Stimulated activated naive CD8-positive, alpha-beta T cell treated with anti-CD3 and anti-CD28 coated beads, Interleukin-15, Interleukin-2, amounts not matched to agents 100 ng/mL and 50 ng/mL, for 24 hours (primary cell): Measurements from ENCODE around the gene MIPEP.

Experiments
- H3K27ac Mint-ChIP-seq: one replicate; pipeline ENCODE4 v1.8.0; 2021; ENCODE audit warnings: mild to moderate bottlenecking, mixed read lengths
- H3K27me3 Mint-ChIP-seq: one replicate; pipeline ENCODE4 v1.8.0; 2021; ENCODE audit warnings: mixed read lengths
- H3K36me3 Mint-ChIP-seq: one replicate; pipeline ENCODE4 v1.8.0; 2021; ENCODE audit warnings: low read depth, mixed read lengths
- H3K4me1 Mint-ChIP-seq: one replicate; pipeline ENCODE4 v1.8.0; 2021; ENCODE audit warnings: low read depth, mixed read lengths
- H3K4me3 Mint-ChIP-seq: one replicate; pipeline ENCODE4 v1.8.0; 2021; ENCODE audit warnings: mild to moderate bottlenecking, mixed read lengths
- H3K9me3 Mint-ChIP-seq: one replicate; pipeline ENCODE4 v1.8.0; 2021; ENCODE audit warnings: mixed read lengths

The MIPEP gene

DNA sequence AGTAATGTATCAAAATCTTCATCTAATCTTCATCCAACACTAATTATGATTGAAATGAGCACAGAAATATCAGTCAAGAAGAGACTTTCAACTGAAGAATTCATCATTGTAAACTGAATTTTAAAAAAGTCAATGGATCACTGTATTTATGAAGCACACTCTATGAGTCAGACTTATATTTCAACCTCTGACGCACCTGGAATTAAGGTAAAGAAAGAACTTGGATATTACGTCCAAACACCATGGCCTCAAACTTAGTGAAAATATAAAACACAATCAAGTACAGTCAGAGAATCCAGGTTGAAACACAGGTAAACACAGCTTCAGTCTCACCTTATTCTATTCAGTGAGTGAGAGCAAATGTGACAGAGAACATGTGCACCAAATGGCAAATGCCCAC, 39.5 kb downstream of the MIPEP start:
- Mint-ChIP-seq H3K36me3 (peaks cover 34% of the 10 kb centered on the region), H3K9me3 (no peaks in the 10 kb centered on the region), H3K4me3 (no peak overlapping the region), H3K4me1 (peaks cover 33% of the 10 kb centered on the region), H3K27ac (no peak overlapping the region), H3K27me3 (no peaks in the 10 kb centered on the region)

DNA sequence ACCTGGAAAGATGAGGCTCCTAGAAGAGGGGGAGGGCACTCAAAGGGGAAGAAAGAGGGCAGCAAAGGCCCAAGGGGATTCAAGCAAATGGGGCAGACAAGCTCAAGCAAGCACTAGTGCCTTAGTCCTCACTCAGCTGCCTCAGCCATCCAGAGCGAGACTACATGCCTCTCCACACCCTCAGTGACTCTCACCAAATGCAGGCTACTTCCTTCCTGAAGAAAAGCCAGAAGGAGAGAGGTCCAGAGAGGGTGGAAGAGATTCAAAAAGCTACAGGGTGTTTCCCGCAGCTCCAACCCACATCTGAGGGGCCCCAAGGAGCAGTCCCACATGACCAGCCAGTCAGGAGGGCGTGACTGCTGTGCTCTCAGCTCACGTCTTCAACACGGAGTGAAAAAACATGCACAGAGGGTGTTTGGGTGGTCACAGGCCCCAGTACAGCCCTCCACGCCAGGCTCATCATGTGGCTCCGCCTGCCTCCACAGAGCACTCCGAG, 40.5 kb downstream of the MIPEP start:
- H3K27me3 Mint-ChIP-seq = no peaks in the 10 kb centered on the region
- no peak overlapping the region for H3K4me3 Mint-ChIP-seq
- peaks cover 40% of the 10 kb centered on the region for H3K4me1 Mint-ChIP-seq
- H3K27ac Mint-ChIP-seq = no peak overlapping the region
- H3K36me3 Mint-ChIP-seq = peaks cover 33% of the 10 kb centered on the region
- H3K9me3 Mint-ChIP-seq = no peaks in the 10 kb centered on the region

DNA sequence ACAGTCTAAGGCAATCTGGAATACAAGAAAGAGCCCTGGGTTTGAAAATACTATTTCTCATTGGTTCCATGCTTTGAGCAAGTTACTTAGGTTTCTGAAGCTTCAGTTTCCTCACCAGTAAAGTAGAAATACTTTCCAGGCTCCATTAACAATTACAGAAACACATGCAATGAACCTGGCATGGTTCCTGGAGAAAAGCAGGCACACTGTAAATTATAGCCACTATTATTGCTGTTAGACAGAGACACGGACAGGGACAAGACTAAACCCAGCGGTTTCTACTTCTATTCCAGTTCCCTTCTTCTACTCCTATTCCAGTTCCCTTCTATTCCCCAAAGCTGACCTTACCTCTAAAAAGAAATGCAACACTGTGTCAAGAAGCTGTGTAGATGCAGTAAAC, 41.2 kb downstream of the MIPEP start:
- Mint-ChIP-seq H3K9me3 (no peaks in the 10 kb centered on the region), H3K4me3 (no peak overlapping the region), H3K4me1 (peaks cover 43% of the 10 kb centered on the region)

DNA sequence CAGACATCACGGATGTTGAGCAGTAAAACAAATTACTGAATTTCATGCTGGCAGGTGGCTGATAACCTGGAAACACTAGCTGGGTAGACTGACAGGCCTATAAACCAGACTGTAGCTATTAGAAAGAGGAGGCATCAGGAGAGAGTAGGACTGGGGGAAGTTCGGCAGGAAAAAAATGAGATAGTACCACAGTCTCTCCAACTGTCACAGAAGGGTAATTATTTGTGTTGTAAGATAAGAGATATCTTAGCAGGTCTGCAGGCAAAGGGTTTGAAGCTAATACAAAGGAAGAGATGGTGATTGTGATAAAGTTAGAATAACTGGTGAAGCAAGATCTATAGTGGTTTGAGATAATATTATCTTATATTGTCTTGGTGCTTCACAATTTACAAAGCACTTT, 41.7 kb downstream of the MIPEP start:
- H3K27me3 Mint-ChIP-seq = no peaks in the 10 kb centered on the region
- H3K4me3 Mint-ChIP-seq = no peak overlapping the region
- H3K27ac Mint-ChIP-seq = no peak overlapping the region
- no peaks in the 10 kb centered on the region for H3K9me3 Mint-ChIP-seq
- H3K36me3 Mint-ChIP-seq = peaks cover 36% of the 10 kb centered on the region
- peaks cover 43% of the 10 kb centered on the region for H3K4me1 Mint-ChIP-seq

More for the DNA sequence above, 41.2 kb downstream of the MIPEP start:
- Mint-ChIP-seq H3K27me3 (no peaks in the 10 kb centered on the region), H3K36me3 (peaks cover 35% of the 10 kb centered on the region), H3K27ac (no peak overlapping the region)

DNA sequence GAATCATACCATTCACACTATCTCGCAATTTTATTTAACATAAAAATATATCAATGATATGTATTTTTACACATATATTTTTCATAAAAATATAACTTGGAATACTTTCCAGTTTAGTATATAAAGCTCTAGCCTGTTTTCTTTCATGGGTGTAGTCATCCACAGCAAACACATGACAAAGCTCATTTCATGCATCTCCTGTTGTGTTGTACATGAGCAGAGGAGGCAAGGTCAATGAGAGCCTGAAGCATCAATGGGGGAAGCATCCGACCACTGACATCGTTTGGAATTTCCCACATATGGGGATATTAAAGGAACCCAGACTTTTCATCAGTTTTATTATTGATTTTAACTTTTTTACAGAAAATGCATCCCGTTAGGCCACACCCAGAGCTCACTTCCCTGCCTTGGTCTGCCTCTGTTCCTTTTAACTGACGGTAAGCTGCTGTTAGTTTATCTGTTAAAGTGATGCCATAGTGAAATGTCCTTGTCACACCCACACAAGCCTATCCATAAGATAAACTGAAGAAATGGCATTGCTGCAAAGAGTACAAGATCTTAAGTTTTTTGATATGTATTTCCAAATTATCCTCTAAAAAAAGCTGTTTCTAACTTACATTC, 44.0 kb downstream of the MIPEP start:
- Mint-ChIP-seq H3K27ac (no peak overlapping the region), H3K4me3 (no peak overlapping the region), H3K36me3 (peaks cover 38% of the 10 kb centered on the region), H3K9me3 (no peaks in the 10 kb centered on the region), H3K27me3 (no peaks in the 10 kb centered on the region), H3K4me1 (peaks cover 38% of the 10 kb centered on the region)

DNA sequence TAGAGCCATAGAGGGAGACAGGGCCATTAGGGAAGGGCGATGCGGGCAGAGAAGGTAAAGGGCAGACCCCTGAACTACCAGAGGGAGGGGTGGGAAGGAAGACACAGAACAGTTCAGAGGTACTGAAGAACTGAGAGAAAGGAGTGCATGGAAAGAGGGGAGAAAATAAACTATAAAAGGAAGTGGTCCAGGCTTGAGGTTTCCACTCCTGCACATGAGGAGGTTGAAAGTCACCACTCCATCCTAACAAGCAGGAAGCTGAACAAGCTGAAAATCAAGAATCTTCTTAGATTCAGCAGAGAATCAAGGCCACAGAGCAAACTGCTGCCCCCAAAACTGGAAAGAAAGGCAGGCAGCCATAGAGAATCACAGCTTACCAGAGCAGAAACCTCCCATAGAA, 45.1 kb downstream of the MIPEP start:
- H3K36me3 Mint-ChIP-seq = peaks cover 44% of the 10 kb centered on the region
- no peak overlapping the region for H3K27ac Mint-ChIP-seq
- H3K27me3 Mint-ChIP-seq = no peaks in the 10 kb centered on the region
- H3K9me3 Mint-ChIP-seq = no peaks in the 10 kb centered on the region
- H3K4me1 Mint-ChIP-seq = peaks cover 36% of the 10 kb centered on the region
- H3K4me3 Mint-ChIP-seq = no peak overlapping the region

DNA sequence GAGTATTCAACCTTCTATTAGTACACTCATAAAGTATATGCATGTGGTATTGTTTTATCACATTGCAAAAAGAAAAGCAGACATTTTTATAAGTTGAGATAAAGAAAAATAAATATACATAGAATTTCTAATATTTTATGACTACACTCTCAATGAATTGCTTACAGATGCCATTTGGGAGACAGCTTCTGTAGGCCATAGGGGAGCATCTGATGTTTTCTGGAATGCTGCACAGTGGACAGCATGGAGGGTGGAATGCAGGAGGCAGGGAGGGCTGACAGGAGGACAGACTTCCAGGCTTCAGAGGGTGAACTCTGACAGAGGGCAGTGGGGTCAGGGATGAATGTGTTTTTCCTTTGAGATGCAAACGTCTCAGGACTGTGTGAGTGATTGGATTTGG, 45.8 kb downstream of the MIPEP start:
- no peaks in the 10 kb centered on the region for H3K9me3 Mint-ChIP-seq
- no peaks in the 10 kb centered on the region for H3K27me3 Mint-ChIP-seq
- no peak overlapping the region for H3K4me3 Mint-ChIP-seq
- peaks cover 46% of the 10 kb centered on the region for H3K36me3 Mint-ChIP-seq
- H3K27ac Mint-ChIP-seq = no peak overlapping the region
- peaks cover 31% of the 10 kb centered on the region for H3K4me1 Mint-ChIP-seq

DNA sequence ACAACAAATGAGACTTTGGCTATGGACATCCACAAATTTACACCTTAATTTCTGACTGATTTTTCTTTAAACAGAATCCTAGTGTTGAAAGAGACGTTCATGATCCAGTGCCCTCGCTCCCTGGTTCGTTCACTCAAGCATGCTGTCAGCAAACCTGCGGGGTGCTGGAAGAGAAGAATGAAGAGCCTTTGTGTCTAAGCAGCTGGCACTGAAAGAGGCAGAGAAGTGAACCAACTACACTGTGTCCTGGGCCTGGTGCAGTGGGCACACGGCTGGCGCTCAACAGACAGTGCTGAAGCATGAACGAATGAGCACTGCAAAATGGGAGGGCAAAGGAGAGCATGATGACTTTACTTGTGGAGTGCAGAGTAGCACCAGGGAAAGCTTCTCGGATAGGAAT, 46.8 kb downstream of the MIPEP start:
- Mint-ChIP-seq H3K9me3 (no peaks in the 10 kb centered on the region), H3K27ac (no peak overlapping the region), H3K4me3 (no peak overlapping the region), H3K4me1 (peaks cover 23% of the 10 kb centered on the region), H3K36me3 (peaks cover 43% of the 10 kb centered on the region), H3K27me3 (no peaks in the 10 kb centered on the region)

DNA sequence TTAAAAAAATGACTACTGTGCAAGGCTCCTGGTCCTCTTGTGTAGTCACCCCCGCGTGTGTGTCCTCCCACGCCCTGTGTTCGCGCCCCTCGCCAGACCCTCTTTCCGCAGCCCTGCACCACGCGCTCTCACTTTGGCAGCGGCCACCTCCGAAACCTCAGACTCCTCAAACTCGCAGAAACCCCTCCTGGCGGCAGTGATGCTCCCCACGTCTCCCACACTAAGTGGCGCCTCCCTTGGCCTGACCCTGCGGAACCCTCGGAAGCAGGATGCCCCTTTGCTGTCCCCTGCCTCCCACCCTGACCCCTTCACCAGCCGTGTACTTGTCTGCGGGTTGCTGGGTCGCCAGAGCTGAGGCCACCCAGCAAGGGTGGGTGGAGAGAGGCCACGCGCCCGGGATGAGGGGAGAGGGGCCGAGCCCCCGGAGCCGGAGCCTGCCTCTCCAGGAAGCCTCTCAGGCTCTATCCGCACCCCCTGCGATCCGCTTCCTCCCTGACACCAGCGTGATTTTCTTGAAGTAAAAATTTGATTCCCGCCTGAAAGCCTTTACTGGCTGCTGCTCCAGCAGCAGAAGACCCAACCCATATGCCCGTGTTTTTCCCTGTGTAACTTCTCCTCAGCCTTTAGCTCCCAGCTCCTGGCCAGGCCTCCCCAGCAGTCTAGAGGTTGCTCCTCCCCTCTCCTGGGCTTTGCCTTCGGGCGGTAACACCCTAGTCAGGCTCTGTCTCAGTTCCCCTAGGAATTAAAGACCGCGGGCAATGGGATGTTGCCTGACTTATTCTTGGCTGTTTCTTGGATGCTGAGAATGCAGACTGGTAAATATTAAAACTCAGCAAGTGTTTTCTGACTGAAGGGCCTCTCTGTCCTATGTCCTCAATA, 55.2 kb downstream of the MIPEP start:
- H3K4me3 Mint-ChIP-seq = no peak overlapping the region
- H3K4me1 Mint-ChIP-seq = no peaks in the 10 kb centered on the region
- H3K36me3 Mint-ChIP-seq = peaks cover 36% of the 10 kb centered on the region
- H3K27me3 Mint-ChIP-seq = no peaks in the 10 kb centered on the region
- H3K9me3 Mint-ChIP-seq = no peaks in the 10 kb centered on the region
- no peak overlapping the region for H3K27ac Mint-ChIP-seq

DNA sequence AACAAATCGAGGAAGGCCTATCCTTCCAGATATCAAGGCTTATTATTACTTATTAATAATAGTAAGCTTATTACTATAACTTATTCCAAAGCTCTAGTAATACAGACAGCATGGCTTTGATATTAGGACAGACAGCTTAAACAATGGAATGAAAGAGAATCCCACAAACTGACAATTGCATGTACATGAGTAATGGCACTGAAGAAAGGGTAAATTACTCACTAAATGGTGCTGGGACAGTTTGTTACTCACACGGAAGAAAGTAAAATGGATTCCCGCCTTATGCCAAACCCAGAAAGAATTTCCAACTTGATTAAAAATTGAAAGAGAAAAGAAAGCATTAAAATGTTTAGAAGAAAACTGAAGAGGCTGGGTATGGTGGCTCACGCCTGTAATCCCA, 60.3 kb downstream of the MIPEP start:
- no peak overlapping the region for H3K4me3 Mint-ChIP-seq
- no peaks in the 10 kb centered on the region for H3K4me1 Mint-ChIP-seq
- H3K9me3 Mint-ChIP-seq = peaks cover 7% of the 10 kb centered on the region
- peaks cover 37% of the 10 kb centered on the region for H3K36me3 Mint-ChIP-seq
- H3K27ac Mint-ChIP-seq = no peak overlapping the region
- H3K27me3 Mint-ChIP-seq = no peaks in the 10 kb centered on the region

DNA sequence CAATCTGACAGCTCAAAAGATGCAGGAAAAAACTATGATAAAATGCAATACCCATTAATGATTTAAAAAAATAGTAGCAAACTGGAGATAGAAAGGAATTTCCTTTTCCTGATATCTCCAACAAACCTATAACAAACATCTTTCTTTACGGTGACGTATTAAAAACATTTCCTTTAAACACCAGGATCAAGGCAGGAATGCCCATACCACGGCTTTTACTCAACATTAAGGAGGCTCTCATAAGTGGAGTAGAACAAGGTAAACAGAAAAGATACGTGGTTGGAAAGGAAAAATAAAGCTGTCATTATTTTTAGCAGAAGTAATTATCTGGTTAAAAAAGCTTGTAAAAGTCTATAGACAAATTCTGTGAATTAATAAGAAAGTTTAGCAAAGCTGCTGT, 61.1 kb downstream of the MIPEP start:
- H3K4me3 Mint-ChIP-seq = no peak overlapping the region
- H3K36me3 Mint-ChIP-seq = peaks cover 38% of the 10 kb centered on the region
- H3K27ac Mint-ChIP-seq = no peak overlapping the region
- no peaks in the 10 kb centered on the region for H3K4me1 Mint-ChIP-seq
- H3K9me3 Mint-ChIP-seq = peaks cover 7% of the 10 kb centered on the region
- H3K27me3 Mint-ChIP-seq = no peaks in the 10 kb centered on the region

DNA sequence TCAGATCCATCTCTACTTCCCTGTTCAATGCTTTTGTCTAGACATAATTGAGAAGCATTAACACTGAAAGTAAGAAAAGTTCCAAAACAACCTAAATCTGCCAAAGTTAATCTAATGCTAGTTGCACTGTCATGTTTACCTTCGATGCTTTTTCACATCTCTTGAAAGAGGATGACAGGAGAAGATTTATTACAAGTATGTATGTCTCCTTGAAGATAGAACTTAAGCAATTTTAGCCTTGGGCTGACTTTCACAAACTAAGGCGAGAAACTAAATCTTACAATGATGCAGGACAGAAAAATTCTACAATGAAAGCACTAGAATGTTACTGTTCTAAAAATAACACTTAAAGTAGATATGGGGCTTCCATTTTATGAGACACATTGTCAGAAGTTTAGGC, 64.0 kb downstream of the MIPEP start:
- H3K27ac Mint-ChIP-seq = no peak overlapping the region
- H3K4me1 Mint-ChIP-seq = no peaks in the 10 kb centered on the region
- no peak overlapping the region for H3K4me3 Mint-ChIP-seq
- peaks cover 53% of the 10 kb centered on the region for H3K36me3 Mint-ChIP-seq
- peaks cover 7% of the 10 kb centered on the region for H3K9me3 Mint-ChIP-seq
- no peaks in the 10 kb centered on the region for H3K27me3 Mint-ChIP-seq

DNA sequence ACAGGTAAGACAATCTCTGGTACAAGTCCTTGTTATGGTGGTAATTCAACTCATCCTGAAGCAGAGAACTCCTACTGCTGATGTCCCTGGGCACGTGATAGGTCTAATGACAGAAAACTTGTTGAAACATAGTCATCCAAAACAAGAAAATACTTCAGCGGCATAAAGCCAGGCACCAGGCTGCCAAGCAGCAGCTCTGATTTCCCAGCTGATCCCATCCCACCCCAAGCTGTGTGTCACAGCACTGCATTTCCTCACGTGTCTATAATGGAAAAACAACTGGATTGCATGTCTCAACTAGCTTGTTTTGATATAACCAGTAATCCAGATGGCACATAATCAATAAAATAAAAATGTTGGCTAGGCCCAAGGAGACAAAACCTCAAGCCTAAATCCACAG, 64.8 kb downstream of the MIPEP start:
- Mint-ChIP-seq H3K9me3 (peaks cover 7% of the 10 kb centered on the region), H3K27ac (no peak overlapping the region), H3K36me3 (peaks cover 53% of the 10 kb centered on the region), H3K4me3 (no peak overlapping the region), H3K27me3 (no peaks in the 10 kb centered on the region), H3K4me1 (no peaks in the 10 kb centered on the region)

DNA sequence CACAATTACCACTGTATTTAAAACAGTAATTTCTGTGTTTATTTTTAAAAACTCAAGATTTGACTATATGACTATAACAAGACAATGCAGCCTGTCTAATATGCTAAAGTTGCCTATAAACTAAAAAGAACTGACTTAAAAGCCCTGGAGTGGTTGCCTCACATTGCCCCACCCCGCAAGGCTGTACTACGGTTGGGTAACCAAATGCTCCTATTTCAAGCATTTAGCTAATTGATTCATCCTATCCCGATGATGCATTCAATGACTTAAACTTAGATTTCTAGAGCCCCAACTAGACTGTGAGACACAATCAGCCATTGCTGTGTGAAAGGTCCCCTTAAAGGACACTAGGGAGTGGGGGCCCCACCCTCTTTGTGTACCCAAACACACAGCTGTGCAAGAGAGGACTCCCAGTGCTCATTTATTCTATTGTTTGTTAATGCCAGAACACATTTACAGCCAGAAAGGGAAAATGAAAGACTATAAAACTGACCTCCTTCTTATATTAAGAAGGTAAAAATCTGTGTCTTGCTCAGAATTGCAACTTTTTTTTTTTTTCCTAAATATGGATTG, 66.9 kb downstream of the MIPEP start:
- Mint-ChIP-seq H3K27me3 (no peaks in the 10 kb centered on the region), H3K4me1 (no peaks in the 10 kb centered on the region), H3K36me3 (peaks cover 53% of the 10 kb centered on the region), H3K27ac (no peak overlapping the region), H3K9me3 (peaks cover 7% of the 10 kb centered on the region), H3K4me3 (no peak overlapping the region)

DNA sequence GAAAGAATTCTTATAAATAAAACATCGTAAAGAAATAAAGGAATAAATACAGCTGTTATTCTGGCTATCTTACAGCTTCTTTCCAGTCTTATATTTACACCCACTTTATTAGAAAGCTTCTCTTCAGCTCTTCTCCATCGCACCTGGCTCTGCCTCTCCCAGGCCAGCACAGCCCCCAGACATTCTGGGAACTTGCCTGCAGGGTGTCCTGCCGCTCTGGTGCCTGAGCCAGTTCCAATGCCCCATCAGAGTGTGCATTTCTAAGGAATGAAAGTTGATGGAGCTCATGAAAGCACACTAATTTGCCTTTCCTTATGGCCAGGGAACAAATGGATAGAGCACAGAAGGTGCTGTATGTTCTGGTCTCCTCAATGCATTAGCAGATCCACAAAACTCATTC, 68.7 kb downstream of the MIPEP start:
- H3K36me3 Mint-ChIP-seq = peaks cover 40% of the 10 kb centered on the region
- H3K27ac Mint-ChIP-seq = no peak overlapping the region
- no peak overlapping the region for H3K4me3 Mint-ChIP-seq
- H3K9me3 Mint-ChIP-seq = peaks cover 4% of the 10 kb centered on the region
- no peaks in the 10 kb centered on the region for H3K4me1 Mint-ChIP-seq
- no peaks in the 10 kb centered on the region for H3K27me3 Mint-ChIP-seq
